H9 (cell line): Measurements from ENCODE around the gene SCFD1. TPM values are rescaled to one million over a fixed set of nuclear protein-coding genes. Genes with fewer than 3 reads are reported as not detected.

ENCODE experiments used
- DNase-seq: peaks from one replicate; pipeline ENCODE4 v3.0.0-alpha.2; 2017
- H2AFZ ChIP-seq: one replicate; pipeline ENCODE4 v1.6.1; 2013; ENCODE audit warnings: mild to moderate bottlenecking, low read length, control low read depth, moderate library complexity
- H2AK5ac ChIP-seq: 2 replicates; pipeline ENCODE4 v1.6.1; 2013; ENCODE audit warnings: low read length, control low read depth, mixed read lengths; ENCODE audit not compliant: insufficient read length
- H2BK120ac ChIP-seq: one replicate; pipeline ENCODE4 v1.6.1; 2013; ENCODE audit warnings: low read depth, mild to moderate bottlenecking, low read length, control low read depth, inconsistent platforms; ENCODE audit not compliant: poor library complexity, severe bottlenecking
- H2BK12ac ChIP-seq: 2 replicates; pipeline ENCODE4 v1.6.1; 2013; ENCODE audit warnings: low read length, control low read depth, mixed read lengths, low read depth; ENCODE audit not compliant: insufficient read length
- H2BK15ac ChIP-seq: 2 replicates; pipeline ENCODE4 v1.6.1; 2013; ENCODE audit warnings: low read depth, low read length, control low read depth
- H2BK20ac ChIP-seq: one replicate; pipeline ENCODE4 v1.6.1; 2013; ENCODE audit warnings: low read depth, mild to moderate bottlenecking, low read length, control low read depth, inconsistent platforms; ENCODE audit not compliant: poor library complexity, severe bottlenecking
- H2BK5ac ChIP-seq: 2 replicates; pipeline ENCODE4 v1.6.1; 2013; ENCODE audit warnings: low read length, control low read depth, mixed read lengths; ENCODE audit not compliant: insufficient read length
- H3K14ac ChIP-seq: 2 replicates; pipeline ENCODE4 v1.6.1; 2013; ENCODE audit warnings: low read length, control low read depth; ENCODE audit not compliant: insufficient read depth
- H3K18ac ChIP-seq: 2 replicates; pipeline ENCODE4 v1.6.1; 2013; ENCODE audit warnings: low read depth, mild to moderate bottlenecking, mixed read lengths, low read length, control low read depth; ENCODE audit not compliant: insufficient read length
- H3K23ac ChIP-seq: 2 replicates; pipeline ENCODE4 v1.6.1; 2013; ENCODE audit warnings: low read length, control low read depth, mixed read lengths, low read depth; ENCODE audit not compliant: insufficient read length
- H3K23me2 ChIP-seq: 2 replicates; pipeline ENCODE4 v1.6.1; 2013; ENCODE audit warnings: low read depth, mild to moderate bottlenecking, mixed read lengths, low read length, control low read depth; ENCODE audit not compliant: insufficient read length, poor library complexity, severe bottlenecking
- H3K27ac ChIP-seq: 2 replicates; pipeline ENCODE4 v1.5.1; 2013; ENCODE audit warnings: low read length, control low read depth, mixed read lengths, low read depth; ENCODE audit not compliant: insufficient read length
- H3K27me3 ChIP-seq: 2 replicates; pipeline ENCODE4 v1.6.1; 2013; ENCODE audit warnings: low read length, control low read depth, inconsistent platforms; ENCODE audit not compliant: insufficient read depth
- H3K4ac ChIP-seq: 2 replicates; pipeline ENCODE4 v1.6.1; 2013; ENCODE audit warnings: low read depth, mild to moderate bottlenecking, control low read depth, inconsistent platforms, low read length, moderate library complexity
- H3K4me1 ChIP-seq: 2 replicates; pipeline ENCODE4 v1.6.1; 2013; ENCODE audit warnings: low read length, control low read depth, inconsistent platforms; ENCODE audit not compliant: insufficient read depth
- H3K4me2 ChIP-seq: 2 replicates; pipeline ENCODE4 v1.6.1; 2013; ENCODE audit warnings: low read length, control low read depth, mixed read lengths; ENCODE audit not compliant: insufficient read length, insufficient read depth
- H3K56ac ChIP-seq: 2 replicates; pipeline ENCODE4 v1.6.1; 2013; ENCODE audit warnings: low read depth, mild to moderate bottlenecking, mixed read lengths, low read length, control low read depth; ENCODE audit not compliant: insufficient read length
- H3K79me1 ChIP-seq: 2 replicates; pipeline ENCODE4 v1.6.1; 2013; ENCODE audit warnings: low read depth, mild to moderate bottlenecking, moderate library complexity, low read length, control low read depth, inconsistent platforms; ENCODE audit not compliant: insufficient read depth, poor library complexity, severe bottlenecking
- H3K79me2 ChIP-seq: 2 replicates; pipeline ENCODE4 v1.6.1; 2013; ENCODE audit warnings: low read length, control low read depth, inconsistent platforms; ENCODE audit not compliant: insufficient read depth
- H3K9ac ChIP-seq: 2 replicates; pipeline ENCODE4 v1.6.1; 2013; ENCODE audit warnings: low read length, control low read depth, mixed read lengths; ENCODE audit not compliant: insufficient read length; ENCODE audit errors: extremely low read depth
- H3K9me3 ChIP-seq: one replicate; pipeline ENCODE4 v1.6.1; 2013; ENCODE audit warnings: low read depth, low read length, inconsistent platforms; ENCODE audit not compliant: control insufficient read depth
- H3T11ph ChIP-seq: one replicate; pipeline ENCODE4 v1.6.1; 2013; ENCODE audit warnings: mild to moderate bottlenecking, low read length, control low read depth, inconsistent platforms
- H4K20me1 ChIP-seq: one replicate; pipeline ENCODE4 v1.6.1; 2013; ENCODE audit not compliant: control insufficient read depth, insufficient read length, insufficient read depth
- H4K5ac ChIP-seq: 2 replicates; pipeline ENCODE4 v1.6.1; 2013; ENCODE audit warnings: low read depth, mild to moderate bottlenecking, mixed read lengths, low read length, control low read depth; ENCODE audit not compliant: insufficient read length
- H4K8ac ChIP-seq: replicated peaks from 2 replicates; pipeline ENCODE4 v1.6.1; 2013; ENCODE audit warnings: low read length, control low read depth, mixed read lengths, low read depth; ENCODE audit not compliant: insufficient read length
- H4K91ac ChIP-seq: 2 replicates; pipeline ENCODE4 v1.6.1; 2013; ENCODE audit warnings: low read depth, mild to moderate bottlenecking, moderate library complexity, mixed read lengths, low read length, control low read depth; ENCODE audit not compliant: insufficient read length
- H3K27ac Mint-ChIP-seq, 3 experiments: 2 replicates in 2 of 3; 3 replicates in 1 of 3; pipeline ENCODE4 v1.8.0; 2020 to 2021; ENCODE audit warnings: mixed read lengths in 3 of 3, mild to moderate bottlenecking in 1 of 3, moderate library complexity in 1 of 3
- H3K27me3 Mint-ChIP-seq: 2 replicates; pipeline ENCODE4 v1.8.0; 2021; ENCODE audit warnings: low read depth, mild to moderate bottlenecking, moderate library complexity, mixed read lengths
- H3K36me3 Mint-ChIP-seq, 3 experiments: 2 replicates in 2 of 3; 3 replicates in 1 of 3; pipeline ENCODE4 v1.8.0; 2020 to 2021; ENCODE audit warnings: low read depth in 3 of 3, mixed read lengths in 3 of 3; ENCODE audit not compliant: insufficient read depth in 1 of 3
- H3K4me1 Mint-ChIP-seq, 2 experiments: 2 replicates each; pipeline ENCODE4 v1.8.0; 2020; ENCODE audit warnings: mixed read lengths in 2 of 2
- H3K4me3 Mint-ChIP-seq, 2 experiments: 2 replicates in 1 of 2; 3 replicates in 1 of 2; pipeline ENCODE4 v1.8.0; 2020 to 2021; ENCODE audit warnings: mild to moderate bottlenecking in 2 of 2, mixed read lengths in 2 of 2, moderate library complexity in 1 of 2
- H3K9me3 Mint-ChIP-seq, 2 experiments: 2 replicates in 1 of 2; 3 replicates in 1 of 2; pipeline ENCODE4 v1.8.0; 2020; ENCODE audit warnings: mild to moderate bottlenecking in 2 of 2, mixed read lengths in 2 of 2, moderate library complexity in 1 of 2
- CTCF ChIP-seq: fragments of 200-600 bp; sonication (generic); conservative IDR thresholded peaks from 3 replicates; pipeline ENCODE4 v1.8.0; 2021; ENCODE audit warnings: antibody characterized with exemption, mild to moderate bottlenecking
- WGBS: extraction: QIAGEN DNeasy Blood & Tissue Kit; methylation state at CpG from one replicate; pipeline ENCODE4 v1.1.7; 2013; ENCODE audit warnings: missing lambda C conversion rate, low lambda C conversion rate, mixed read lengths; ENCODE audit not compliant: insufficient read length; ENCODE audit errors: extremely low coverage; 5-methylcytosine and 5-hydroxymethylcytosine counted together
- total RNA-seq: library from RNA; stranded (reverse); gene quantifications from 2 replicates; pipeline ENCODE4 v1.2.1, GENCODE V29; 2021

SCFD1 gene
- total RNA-seq, 1 experiment from 2014 or later = 85.2 TPM

GRCh38 chr14:30756594-30756993, 134.5 kb downstream of the SCFD1 start:
- Histone ChIP-seq H4K5ac (no peak overlapping the region), H3K14ac (no peak overlapping the region), H3K4ac (no peak overlapping the region), H2BK15ac (no peak overlapping the region), H2BK5ac (no peak overlapping the region), H3K9me3 (no peaks in the 10 kb centered on the region), H3T11ph (no peak overlapping the region), H3K79me1 (no peaks in the 10 kb centered on the region), H4K91ac (no peak overlapping the region), H3K27ac (no peak overlapping the region), H3K9ac (no peak overlapping the region), H3K56ac (no peak overlapping the region), H3K23me2 (no peaks in the 10 kb centered on the region), H2BK12ac (no peak overlapping the region), H2BK20ac (no peak overlapping the region), H3K4me1 (no peaks in the 10 kb centered on the region), H4K20me1 (no peaks in the 10 kb centered on the region), H2BK120ac (no peak overlapping the region), H3K4me2 (no peak overlapping the region), H3K23ac (no peak overlapping the region), H3K18ac (no peak overlapping the region), H3K27me3 (no peaks in the 10 kb centered on the region), H3K79me2 (no peaks in the 10 kb centered on the region), H4K8ac (no peak overlapping the region), H2AFZ (no peak overlapping the region), H2AK5ac (no peak overlapping the region)
- no peak for DNase-seq
- no CpG with 5 or more reads among the region's 2 CpGs for WGBS
- Mint-ChIP-seq H3K4me3 (no peak overlapping the region), H3K9me3 (no peaks in the 10 kb centered on the region; a peak in 1 of 5 replicates), H3K36me3 (no peaks in the 10 kb centered on the region), H3K27ac (no peak overlapping the region), H3K27me3 (no peaks in the 10 kb centered on the region; the same call in none of the 2 replicates), H3K4me1 (no peaks in the 10 kb centered on the region)
- no peak for TF ChIP-seq CTCF
